ENCODE results near the gene SLC7A1.
A peak's percentile ranks its signal among the peaks of the same experiment; 100 is the strongest.

Gene SLC7A1

GRCh38 chr13:29511106-29511796, 84.2 kb downstream of the SLC7A1 start:
- no peak overlapping the region for H3K27ac ChIP-seq
- no peak for TF ChIP-seq ZFX (IDR thresholded peaks at IDR 0.05)
- TF ChIP-seq CTCF (conservative IDR thresholded peaks at IDR 0.05), result no peak

- H3K27ac ChIP-seq, result no peak overlapping the region
- TF ChIP-seq CTCF (conservative IDR thresholded peaks at IDR 0.05) (no peak), ZFX (IDR thresholded peaks at IDR 0.05) (no peak)
These were observed 84.8 kb downstream of the SLC7A1 start for GRCh38 chr13:29510651-29511084.

- TF ChIP-seq ZFX (IDR thresholded peaks at IDR 0.05) (no peak), CTCF (conservative IDR thresholded peaks at IDR 0.05) (no peak)
These were observed 85.4 kb downstream of the SLC7A1 start for GRCh38 chr13:29509999-29510589.

GRCh38 chr13:29508876-29509252, 86.6 kb downstream of the SLC7A1 start:
- no peak overlapping the region for H3K27ac ChIP-seq
- TF ChIP-seq CTCF (conservative IDR thresholded peaks at IDR 0.05) (no peak), ZFX (IDR thresholded peaks at IDR 0.05) (no peak)

More at GRCh38 chr13:29509999-29510589, 85.4 kb downstream of the SLC7A1 start:
- H3K27ac ChIP-seq, result no peak overlapping the region

GRCh38 chr13:29508130-29508875, 87.2 kb downstream of the SLC7A1 start:
- TF ChIP-seq CTCF (conservative IDR thresholded peaks at IDR 0.05), result peak; percentile 100
- no peak for TF ChIP-seq ZFX (IDR thresholded peaks at IDR 0.05)
- H3K27ac ChIP-seq, result no peak overlapping the region

GRCh38 chr13:29507356-29507755, 88.1 kb downstream of the SLC7A1 start:
- no peak overlapping the region for H3K27ac ChIP-seq
- no peak for TF ChIP-seq CTCF (conservative IDR thresholded peaks at IDR 0.05)
- no peak for TF ChIP-seq ZFX (IDR thresholded peaks at IDR 0.05)

- H3K27ac ChIP-seq, result no peak overlapping the region
- TF ChIP-seq CTCF (conservative IDR thresholded peaks at IDR 0.05) (no peak), ZFX (IDR thresholded peaks at IDR 0.05) (no peak)
These were observed 89.5 kb downstream of the SLC7A1 start for GRCh38 chr13:29505950-29506349.

All from C4-2B (cell line).